ENCODE measurements around the gene ZNF846.

- TF ChIP-seq, protein P1, sequence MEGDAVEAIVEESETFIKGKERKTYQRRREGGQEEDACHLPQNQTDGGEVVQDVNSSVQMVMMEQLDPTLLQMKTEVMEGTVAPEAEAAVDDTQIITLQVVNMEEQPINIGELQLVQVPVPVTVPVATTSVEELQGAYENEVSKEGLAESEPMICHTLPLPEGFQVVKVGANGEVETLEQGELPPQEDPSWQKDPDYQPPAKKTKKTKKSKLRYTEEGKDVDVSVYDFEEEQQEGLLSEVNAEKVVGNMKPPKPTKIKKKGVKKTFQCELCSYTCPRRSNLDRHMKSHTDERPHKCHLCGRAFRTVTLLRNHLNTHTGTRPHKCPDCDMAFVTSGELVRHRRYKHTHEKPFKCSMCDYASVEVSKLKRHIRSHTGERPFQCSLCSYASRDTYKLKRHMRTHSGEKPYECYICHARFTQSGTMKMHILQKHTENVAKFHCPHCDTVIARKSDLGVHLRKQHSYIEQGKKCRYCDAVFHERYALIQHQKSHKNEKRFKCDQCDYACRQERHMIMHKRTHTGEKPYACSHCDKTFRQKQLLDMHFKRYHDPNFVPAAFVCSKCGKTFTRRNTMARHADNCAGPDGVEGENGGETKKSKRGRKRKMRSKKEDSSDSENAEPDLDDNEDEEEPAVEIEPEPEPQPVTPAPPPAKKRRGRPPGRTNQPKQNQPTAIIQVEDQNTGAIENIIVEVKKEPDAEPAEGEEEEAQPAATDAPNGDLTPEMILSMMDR (IDR thresholded peaks at IDR 0.05; ENCODE audit: poor library complexity) = no peak
- no peak for TF ChIP-seq EZH2 (IDR thresholded peaks at IDR 0.05; ENCODE audit: borderline replicate concordance)
- no peak for TF ChIP-seq EZH2phosphoT487 (IDR thresholded peaks at IDR 0.05; ENCODE audit: low read depth, severe bottlenecking, unreplicated experiment)
Observed at GRCh38 chr19:9789066-9789465, 20.5 kb upstream of the ZNF846 start.
